OCI-LY7 (cell line): ENCODE data around the gene GTPBP2. TPM values are rescaled to one million over a fixed set of nuclear protein-coding genes. Genes with fewer than 3 reads are reported as not detected.

Source experiments
- BruUV-seq: library from RNA; stranded (reverse); fragments of 400-500 nt; replicated peaks from 2 replicates; lab custom pipeline; 2021; lab: Mats Ljungman, UMichigan
- CTCF ChIA-PET: fragments of 300-600 bp; sonication (Branson Sonifier 250); formaldehyde crosslinking; loops from one replicate; lab custom pipeline; 2022; ENCODE audit warnings: antibody characterized with exemption; ENCODE audit not compliant: unreplicated experiment; lab: Charles Lee
- POLR2A ChIA-PET: fragments of 300-600 bp; sonication (Branson Sonifier 250); formaldehyde crosslinking; loops from one replicate; lab custom pipeline; 2022; ENCODE audit warnings: antibody characterized with exemption; lab: Charles Lee
- DNase-seq: peaks from one replicate; pipeline ENCODE4 v3.0.0-alpha.2; 2015; ENCODE audit warnings: low spot score
- H2AFZ ChIP-seq: fragments of 200-600 bp; sonication (generic), shearing (Covaris generic); 2 replicates; pipeline ENCODE4 v1.6.1; 2014; ENCODE audit warnings: mild to moderate bottlenecking, antibody characterized with exemption, low read length, moderate library complexity
- H3K27ac ChIP-seq: fragments of 200-600 bp; sonication (generic); 2 replicates; pipeline ENCODE4 v1.5.1; 2014; ENCODE audit warnings: mixed run types, low read depth, mild to moderate bottlenecking, moderate library complexity, low read length, inconsistent platforms; ENCODE audit not compliant: poor library complexity, severe bottlenecking
- H3K36me3 ChIP-seq: fragments of 200-600 bp; sonication (generic); 2 replicates; pipeline ENCODE4 v1.6.1; 2014; ENCODE audit warnings: mild to moderate bottlenecking, antibody characterized with exemption, low read length, moderate library complexity, mixed read lengths; ENCODE audit not compliant: insufficient read depth
- H3K4me1 ChIP-seq: fragments of 200-600 bp; sonication (generic); 2 replicates; pipeline ENCODE4 v1.5.1; 2014; ENCODE audit warnings: mild to moderate bottlenecking, low read length; ENCODE audit not compliant: insufficient read depth, poor library complexity, severe bottlenecking
- H3K4me2 ChIP-seq: fragments of 200-600 bp; sonication (generic); 2 replicates; pipeline ENCODE4 v1.6.1; 2014; ENCODE audit warnings: mild to moderate bottlenecking, low read length
- H3K4me3 ChIP-seq: fragments of 200-600 bp; sonication (generic); 2 replicates; pipeline ENCODE4 v1.5.1; 2014; ENCODE audit warnings: mild to moderate bottlenecking, low read depth, low read length; ENCODE audit not compliant: poor library complexity, severe bottlenecking
- H3K79me2 ChIP-seq: fragments of 200-600 bp; sonication (generic); 2 replicates; pipeline ENCODE4 v1.6.1; 2016; ENCODE audit warnings: low read depth, mild to moderate bottlenecking, low read length, moderate library complexity, mixed read lengths; ENCODE audit not compliant: insufficient read depth
- H3K9me2 ChIP-seq: fragments of 200-600 bp; sonication (generic); 2 replicates; pipeline ENCODE4 v1.6.1; 2016; ENCODE audit warnings: mild to moderate bottlenecking, low read length, mixed read lengths; ENCODE audit not compliant: insufficient read depth
- H3K9me3 ChIP-seq: fragments of 200-600 bp; sonication (generic); 2 replicates; pipeline ENCODE4 v1.6.1; 2014; ENCODE audit warnings: mild to moderate bottlenecking, mixed run types, low read length, mixed read lengths
- H4K20me1 ChIP-seq: fragments of 200-600 bp; sonication (generic); 2 replicates; pipeline ENCODE4 v1.6.1; 2014; ENCODE audit warnings: mild to moderate bottlenecking, antibody characterized with exemption, low read length, moderate library complexity, mixed read lengths; ENCODE audit not compliant: insufficient read depth
- EZH2phosphoT487 ChIP-seq: fragments of 200-600 bp; sonication (generic); IDR thresholded peaks from 2 replicates; pipeline ENCODE4 v1.6.1; 2018; ENCODE audit warnings: low read depth, borderline replicate concordance, mild to moderate bottlenecking, mixed run types, antibody characterized with exemption, low read length, moderate library complexity, mixed read lengths
- intact Hi-C: fragments of 100-400 bp; cut with micrococcal nuclease; formaldehyde crosslinking; loops from one replicate; pipeline ENCODE4 v1.10.0; 2022; ENCODE audit not compliant: unreplicated experiment
- total RNA-seq, 2 experiments: library from RNA; depleted of rRNA in 1 of 2; stranded (reverse); fragments of >200 nt in 1 of 2; shearing (Covaris generic) in 1 of 2; gene quantifications; 2 replicates each; pipeline ENCODE4 v1.2.3, GENCODE V29; 2014 to 2022
- TF ChIP-seq, protein P1 (sequence below): fragments of 200-600 bp; sonication (generic); conservative IDR thresholded peaks from 2 replicates; pipeline ENCODE4 v1.5.1; 2014; ENCODE audit warnings: mild to moderate bottlenecking, antibody characterized with exemption, low read length, moderate library complexity, mixed read lengths

The GTPBP2 gene
- total RNA-seq, 2 experiments from 2014 or later: 64.8 to 86.5 TPM

DNA sequence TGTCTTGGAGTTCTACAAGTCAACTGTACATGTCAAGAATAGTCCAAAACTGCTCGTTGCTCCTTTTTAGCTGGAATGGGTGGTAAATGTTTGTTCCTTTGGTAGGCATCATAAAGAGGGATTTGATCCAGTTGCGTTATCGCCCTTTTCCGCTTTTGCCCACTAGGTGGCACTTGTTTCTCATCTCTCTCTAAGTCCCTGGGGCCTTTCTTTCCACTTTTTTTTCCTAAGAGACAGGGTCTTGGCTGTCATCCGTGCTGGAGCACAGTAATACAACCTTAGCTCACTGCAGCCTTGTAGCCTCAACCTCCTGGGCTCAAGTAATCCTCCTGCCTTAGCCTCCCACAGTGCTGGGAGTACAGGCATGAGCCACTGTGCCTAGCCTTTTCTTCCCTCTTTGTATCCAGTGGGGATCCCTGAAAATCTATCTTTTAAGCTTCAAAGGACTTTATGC lies 20.7 kb downstream of the GTPBP2 start:
- TF ChIP-seq, protein P1, sequence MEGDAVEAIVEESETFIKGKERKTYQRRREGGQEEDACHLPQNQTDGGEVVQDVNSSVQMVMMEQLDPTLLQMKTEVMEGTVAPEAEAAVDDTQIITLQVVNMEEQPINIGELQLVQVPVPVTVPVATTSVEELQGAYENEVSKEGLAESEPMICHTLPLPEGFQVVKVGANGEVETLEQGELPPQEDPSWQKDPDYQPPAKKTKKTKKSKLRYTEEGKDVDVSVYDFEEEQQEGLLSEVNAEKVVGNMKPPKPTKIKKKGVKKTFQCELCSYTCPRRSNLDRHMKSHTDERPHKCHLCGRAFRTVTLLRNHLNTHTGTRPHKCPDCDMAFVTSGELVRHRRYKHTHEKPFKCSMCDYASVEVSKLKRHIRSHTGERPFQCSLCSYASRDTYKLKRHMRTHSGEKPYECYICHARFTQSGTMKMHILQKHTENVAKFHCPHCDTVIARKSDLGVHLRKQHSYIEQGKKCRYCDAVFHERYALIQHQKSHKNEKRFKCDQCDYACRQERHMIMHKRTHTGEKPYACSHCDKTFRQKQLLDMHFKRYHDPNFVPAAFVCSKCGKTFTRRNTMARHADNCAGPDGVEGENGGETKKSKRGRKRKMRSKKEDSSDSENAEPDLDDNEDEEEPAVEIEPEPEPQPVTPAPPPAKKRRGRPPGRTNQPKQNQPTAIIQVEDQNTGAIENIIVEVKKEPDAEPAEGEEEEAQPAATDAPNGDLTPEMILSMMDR: peak; percentile 94
- no peak for TF ChIP-seq EZH2phosphoT487
- H3K79me2 ChIP-seq: no peaks in the 10 kb centered on the region
- CTCF ChIA-PET: interaction anchor here (0.5 kb wide), 1 partner anchor 69 kb away, joined by 3 read pairs; no protein-coding TSS in a partner anchor
- H3K9me3 ChIP-seq: no peaks in the 10 kb centered on the region
- no peak overlapping the region for H3K4me3 ChIP-seq
- peak overlapping the region; percentile 3; the same call in 1 of the 2 replicates for H3K4me2 ChIP-seq
- DNase-seq: peak; percentile 62
- peaks cover 11% of the 10 kb centered on the region for H3K4me1 ChIP-seq
- no TSS peak for BruUV-seq
- POLR2A ChIA-PET: no interaction called here
- H3K36me3 ChIP-seq: peaks cover 98% of the 10 kb centered on the region
- intact Hi-C loops: loop anchor here (10.0 kb wide), 1 partner anchor 64 kb away; no protein-coding TSS in a partner anchor
- H3K27ac ChIP-seq: no peak overlapping the region
- H3K9me2 ChIP-seq: no peaks in the 10 kb centered on the region
- H4K20me1 ChIP-seq: no peaks in the 10 kb centered on the region
- H2AFZ ChIP-seq: no peak overlapping the region

DNA sequence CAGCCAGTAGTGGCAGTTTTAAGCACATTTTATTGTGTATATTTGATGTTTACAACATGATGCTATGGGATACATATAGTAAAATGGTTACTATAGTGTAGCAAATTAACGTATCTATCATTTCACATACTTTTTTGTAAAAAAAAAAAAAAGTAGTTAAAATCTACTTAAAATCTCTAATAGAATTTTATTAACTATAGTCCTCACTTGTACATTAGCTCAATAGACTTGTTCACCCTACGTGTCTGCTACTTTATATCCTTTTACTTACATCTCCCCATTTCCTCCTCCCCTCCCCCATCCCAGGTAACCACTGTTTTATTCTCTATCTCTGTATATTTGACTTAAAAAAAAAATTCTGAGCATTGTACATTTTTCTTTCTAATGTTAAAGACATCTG lies 23.0 kb downstream of the GTPBP2 start:
- Histone ChIP-seq H3K79me2 (no peaks in the 10 kb centered on the region), H3K9me3 (no peaks in the 10 kb centered on the region), H3K4me2 (no peak overlapping the region), H2AFZ (no peak overlapping the region), H4K20me1 (no peaks in the 10 kb centered on the region), H3K9me2 (no peaks in the 10 kb centered on the region), H3K27ac (no peak overlapping the region), H3K4me1 (peaks cover 11% of the 10 kb centered on the region), H3K4me3 (no peak overlapping the region), H3K36me3 (peaks cover 99% of the 10 kb centered on the region)
- DNase-seq: no peak
- CTCF ChIA-PET: no interaction called here
- intact Hi-C loops: loop anchor here (10.0 kb wide), 1 partner anchor 61 kb away; no protein-coding TSS in a partner anchor
- TF ChIP-seq, protein P1: no peak
- no peak for TF ChIP-seq EZH2phosphoT487
- POLR2A ChIA-PET: interaction anchor here (0.6 to 0.9 kb wide), 3 partner anchors 40 to 113 kb away, joined by 3 to 5 read pairs (median 5); no protein-coding TSS in a partner anchor
- TSS peak; percentile 7 for BruUV-seq

- Histone ChIP-seq H3K79me2 (no peaks in the 10 kb centered on the region), H3K4me3 (no peak overlapping the region), H3K4me2 (no peak overlapping the region), H3K4me1 (peaks cover 11% of the 10 kb centered on the region), H2AFZ (no peak overlapping the region), H3K9me3 (no peaks in the 10 kb centered on the region), H4K20me1 (no peaks in the 10 kb centered on the region), H3K9me2 (no peaks in the 10 kb centered on the region), H3K27ac (no peak overlapping the region), H3K36me3 (peaks cover 95% of the 10 kb centered on the region)
- ChIA-PET POLR2A (interaction anchor here (0.5 to 0.6 kb wide), 2 partner anchors 11 to 97 kb away, joined by 4 to 5 read pairs; no protein-coding TSS in a partner anchor), CTCF (no interaction called here)
- no peak for DNase-seq
- TF ChIP-seq, protein P1: no peak
- TF ChIP-seq EZH2phosphoT487: no peak
- no TSS peak for BruUV-seq
- intact Hi-C loops: loop anchor here (10.0 kb wide), 1 partner anchor 59 kb away; no protein-coding TSS in a partner anchor
Observed at GRCh38 chr6:43604174-43604573, 24.9 kb downstream of the GTPBP2 start.
